Stimulated activated naive CD4-positive, alpha-beta T cell treated with Interleukin-2 at 50 U/mL for 16 hours (primary cell): ENCODE measurements around the gene SUFU.
A peak's percentile ranks its signal among the peaks of the same experiment; 100 is the strongest.

Experiments used
- DNase-seq: peaks from one replicate; lab custom pipeline; 2025; lab: John Stamatoyannopoulos, UW

The SUFU gene

DNA sequence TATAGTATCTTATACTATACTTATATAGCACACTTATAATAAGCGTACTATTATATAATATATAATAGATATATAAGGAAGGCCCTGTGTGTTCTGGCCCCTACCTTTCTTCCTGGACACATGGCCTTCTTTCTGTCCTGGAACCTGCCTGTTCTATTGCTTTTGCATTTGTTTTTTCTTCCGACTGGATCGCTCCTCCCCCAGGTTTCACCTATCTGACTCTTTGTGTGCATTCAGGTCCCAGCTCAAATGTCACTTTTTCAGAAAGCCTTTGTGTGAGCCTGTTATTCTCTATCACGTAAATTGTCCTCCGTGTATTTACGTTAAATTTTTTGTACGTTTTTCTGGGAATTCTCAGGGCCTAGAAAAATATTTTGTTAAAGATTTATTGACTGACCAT, 137.6 kb downstream of the SUFU start:
- no peak for DNase-seq

DNA sequence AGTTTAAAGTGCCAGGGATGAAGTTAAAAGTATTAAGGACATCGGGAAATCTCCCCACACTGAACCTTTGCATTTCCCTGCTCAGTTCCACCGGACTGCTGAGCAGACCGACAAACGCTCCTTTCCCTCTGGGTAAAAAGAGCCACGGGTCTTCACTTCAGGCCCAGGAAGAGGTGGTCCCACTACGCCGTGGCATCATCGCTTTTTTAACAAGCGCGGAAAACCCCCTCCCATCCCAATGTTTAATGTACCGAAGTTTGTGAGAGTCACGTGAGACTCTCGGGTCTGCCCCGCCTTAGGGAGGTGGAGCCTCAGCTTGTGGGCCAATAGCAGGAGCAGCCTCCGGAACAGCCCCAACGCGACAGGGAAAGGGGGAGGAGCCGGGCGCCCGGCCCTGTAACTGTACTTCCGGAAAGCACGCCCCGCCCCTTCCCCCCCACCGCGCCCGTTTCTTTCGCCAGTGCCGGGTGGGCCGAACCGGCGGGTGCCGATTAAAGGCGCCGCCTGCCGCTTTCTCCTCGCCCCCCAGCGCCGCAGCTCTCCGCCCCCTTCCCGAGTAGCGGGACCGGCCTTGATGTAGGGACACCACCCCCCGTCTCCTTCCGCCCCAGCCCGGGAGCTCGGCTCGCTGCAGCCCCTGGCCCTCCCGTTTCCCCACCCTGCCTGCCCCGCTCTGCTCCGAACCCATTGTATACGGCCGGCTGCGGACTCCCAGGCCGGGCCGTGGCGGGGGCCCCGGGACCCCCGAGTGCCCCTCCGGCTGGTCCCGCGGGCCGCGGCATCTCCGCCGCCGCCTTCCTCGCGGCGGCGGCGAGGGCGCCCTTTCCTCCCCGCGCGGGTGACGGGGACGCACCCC, 138.3 kb downstream of the SUFU start:
- peak; percentile 97 for DNase-seq

DNA sequence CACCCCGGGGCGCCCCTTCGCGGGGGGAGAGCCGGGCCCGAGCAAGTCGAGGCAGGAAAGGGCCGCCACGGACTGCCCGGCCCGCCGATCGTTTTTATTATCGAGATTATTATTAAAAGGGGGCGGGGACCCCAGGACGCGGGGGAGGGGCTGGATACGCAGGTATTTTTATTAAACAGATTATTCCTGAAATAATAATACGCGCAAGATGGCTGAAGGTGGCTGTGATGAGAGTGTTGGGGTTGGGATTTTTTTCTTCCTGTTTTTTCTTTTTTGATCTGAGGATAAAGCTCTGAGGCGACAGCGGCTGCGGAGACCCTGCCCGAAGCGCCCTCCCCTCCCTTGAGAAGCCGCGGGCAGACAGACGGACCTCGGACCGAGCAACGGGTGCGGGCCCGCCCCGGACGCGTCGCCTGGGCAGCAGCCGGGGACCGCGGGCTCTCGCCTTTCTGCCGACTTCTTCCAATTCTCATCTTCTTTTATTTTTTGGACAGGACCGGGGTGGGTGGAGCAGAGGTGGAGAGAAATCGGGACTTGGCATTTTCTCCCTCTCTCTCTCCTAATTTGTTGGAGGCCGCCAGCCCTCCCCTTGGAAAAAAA, 139.1 kb downstream of the SUFU start:
- peak; percentile 42 for DNase-seq

DNA sequence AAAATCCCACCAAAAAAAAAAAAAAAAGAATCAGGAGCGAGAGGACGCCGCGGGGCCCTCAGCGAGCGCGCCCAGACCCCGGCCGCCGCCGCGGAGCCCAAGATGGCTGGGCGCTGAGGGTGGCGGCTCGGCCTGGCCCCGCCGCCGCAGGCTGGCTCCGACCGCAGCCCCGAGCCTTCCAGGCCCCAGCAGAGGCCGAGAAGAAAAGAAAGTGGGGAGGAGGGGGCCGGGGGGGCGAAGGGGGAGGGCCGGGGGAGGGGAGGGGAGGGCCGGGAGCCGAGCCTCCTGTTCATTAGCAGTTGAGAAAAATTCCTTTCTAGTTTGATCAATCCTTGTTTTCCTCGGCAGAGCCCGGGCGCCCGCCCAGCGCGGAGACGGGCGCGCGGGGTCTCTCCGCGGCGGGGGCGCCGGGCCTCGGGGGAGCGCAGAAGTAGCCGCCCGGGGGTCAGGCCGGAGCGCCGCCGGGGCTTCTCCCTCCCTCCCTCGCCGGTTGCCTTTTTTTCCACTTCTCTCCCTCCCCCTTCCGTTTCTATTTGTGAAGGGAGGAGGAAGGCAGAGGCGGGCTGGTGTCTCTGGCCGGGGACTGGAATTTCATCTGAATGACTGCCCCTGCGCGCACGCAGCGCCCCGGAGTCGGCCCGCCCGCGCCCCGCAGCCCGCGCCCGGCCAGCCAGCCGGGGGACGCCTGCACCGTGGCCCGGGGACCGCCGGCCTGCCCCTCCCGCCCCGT, 139.7 kb downstream of the SUFU start:
- DNase-seq: peak; percentile 48

DNA sequence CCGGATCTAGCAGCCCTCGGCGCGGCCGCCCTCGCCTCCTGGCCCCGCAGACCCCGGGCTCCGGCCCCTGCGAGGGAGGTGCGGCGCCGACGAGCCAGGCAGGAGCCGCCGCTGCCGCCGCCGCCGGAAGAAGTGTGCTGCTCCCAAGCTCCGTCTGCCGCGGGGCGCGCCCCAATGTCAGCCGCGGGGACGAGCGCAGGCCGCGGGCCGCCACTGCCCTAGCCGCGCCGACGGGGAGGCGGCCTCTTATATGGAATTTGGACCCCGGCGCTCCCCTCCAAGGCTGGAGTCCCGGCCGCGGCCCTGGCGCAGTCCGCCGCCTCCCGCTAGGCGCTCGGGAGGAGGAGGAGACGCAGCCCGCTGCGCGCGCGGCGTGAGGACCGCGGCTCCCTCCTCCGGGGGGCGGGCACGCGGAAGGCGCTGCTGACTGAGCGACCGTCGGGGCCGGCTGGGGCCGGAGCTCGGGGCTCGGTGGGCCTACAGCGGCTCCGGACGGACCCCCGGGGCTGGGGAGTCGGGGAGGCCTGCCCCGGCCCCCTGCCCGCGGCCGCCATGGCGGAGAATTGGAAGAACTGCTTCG, 140.4 kb downstream of the SUFU start, which contains the start of gene TRIM8:
TSS of gene TRIM8 (plus strand) at position 414 of the 580 bp plus-strand sequence. CDS start at position 553, 139 bp downstream.
- peak; percentile 49 for DNase-seq

DNA sequence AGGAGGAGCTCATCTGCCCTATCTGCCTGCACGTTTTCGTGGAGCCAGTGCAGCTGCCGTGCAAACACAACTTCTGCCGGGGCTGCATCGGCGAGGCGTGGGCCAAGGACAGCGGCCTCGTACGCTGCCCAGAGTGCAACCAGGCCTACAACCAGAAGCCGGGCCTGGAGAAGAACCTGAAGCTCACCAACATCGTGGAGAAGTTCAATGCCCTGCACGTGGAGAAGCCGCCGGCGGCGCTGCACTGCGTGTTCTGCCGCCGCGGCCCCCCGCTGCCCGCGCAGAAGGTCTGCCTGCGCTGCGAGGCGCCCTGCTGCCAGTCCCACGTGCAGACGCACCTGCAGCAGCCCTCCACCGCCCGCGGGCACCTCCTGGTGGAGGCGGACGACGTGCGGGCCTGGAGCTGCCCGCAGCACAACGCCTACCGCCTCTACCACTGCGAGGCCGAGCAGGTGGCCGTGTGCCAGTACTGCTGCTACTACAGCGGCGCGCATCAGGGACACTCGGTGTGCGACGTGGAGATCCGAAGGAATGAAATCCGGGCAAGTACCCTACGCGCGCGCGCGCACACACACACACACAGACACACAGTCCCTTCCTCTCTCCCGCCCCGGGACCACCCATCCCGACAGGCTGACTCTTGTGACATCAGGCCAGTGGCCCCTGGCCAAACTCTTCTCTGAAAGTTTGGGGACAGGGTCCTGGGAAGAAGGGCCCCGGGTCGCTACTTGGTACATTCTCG, 141.0 kb downstream of the SUFU start:
- DNase-seq: peak; percentile 73

DNA sequence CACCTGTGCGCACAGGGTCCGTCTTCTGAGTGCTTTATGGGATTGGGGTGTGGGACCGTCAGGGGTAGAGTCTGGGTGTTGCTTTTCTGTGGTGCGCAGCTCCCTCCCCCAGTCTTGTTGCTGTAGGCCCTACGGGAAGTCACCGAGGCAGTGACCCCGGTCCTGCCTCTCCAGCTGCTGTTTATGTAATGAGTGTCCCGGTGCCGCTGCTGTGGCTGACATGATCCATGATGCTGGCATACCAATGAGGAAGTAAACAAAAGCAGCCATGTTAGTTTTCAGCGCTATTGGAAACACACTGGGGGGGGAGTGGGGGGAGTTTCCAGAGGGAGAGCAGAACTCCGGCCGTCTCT, 141.6 kb downstream of the SUFU start:
- DNase-seq: peak; percentile 36

DNA sequence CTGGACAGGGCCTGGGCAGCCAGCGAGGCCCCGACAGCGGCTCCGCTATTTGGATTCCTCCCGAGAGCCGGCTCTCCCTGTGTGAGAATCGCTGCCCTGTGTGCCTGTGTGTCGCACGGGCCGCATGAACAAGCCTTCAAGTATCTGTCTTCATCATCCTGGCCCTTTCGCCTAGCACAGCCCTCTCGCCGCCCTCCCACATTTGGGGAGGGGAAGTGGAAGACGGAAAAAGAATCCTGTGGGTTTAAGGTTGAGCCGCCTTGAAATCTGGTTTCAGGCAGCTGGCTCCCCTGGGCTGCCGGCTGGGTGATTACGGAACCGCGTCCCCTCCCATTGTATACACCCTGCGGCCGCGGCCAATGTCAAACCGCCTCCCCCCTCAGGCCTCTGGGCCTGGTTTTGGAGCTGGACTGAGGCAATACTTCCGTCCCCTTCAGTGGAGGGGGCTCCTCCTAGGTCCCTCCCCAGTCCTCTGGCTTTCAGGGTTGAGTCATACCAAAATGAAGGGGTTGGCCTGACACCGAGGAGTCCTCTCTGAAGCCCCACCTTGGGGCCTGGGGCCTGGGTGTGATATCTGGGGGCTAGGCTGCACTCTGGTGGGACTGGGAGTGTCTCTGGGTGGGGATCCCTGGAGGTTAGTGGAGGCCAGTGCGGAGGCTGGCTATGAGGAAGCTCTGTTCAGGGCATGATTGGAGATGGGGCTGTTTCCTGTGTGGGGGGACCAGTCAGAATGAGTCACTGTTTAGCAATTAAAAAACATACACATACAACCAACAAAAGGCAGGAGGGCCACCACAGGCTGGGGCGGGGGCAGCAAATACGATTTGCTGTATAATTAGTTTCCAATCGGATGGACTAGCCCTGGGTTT, 142.2 kb downstream of the SUFU start:
- peak; percentile 83 for DNase-seq

DNA sequence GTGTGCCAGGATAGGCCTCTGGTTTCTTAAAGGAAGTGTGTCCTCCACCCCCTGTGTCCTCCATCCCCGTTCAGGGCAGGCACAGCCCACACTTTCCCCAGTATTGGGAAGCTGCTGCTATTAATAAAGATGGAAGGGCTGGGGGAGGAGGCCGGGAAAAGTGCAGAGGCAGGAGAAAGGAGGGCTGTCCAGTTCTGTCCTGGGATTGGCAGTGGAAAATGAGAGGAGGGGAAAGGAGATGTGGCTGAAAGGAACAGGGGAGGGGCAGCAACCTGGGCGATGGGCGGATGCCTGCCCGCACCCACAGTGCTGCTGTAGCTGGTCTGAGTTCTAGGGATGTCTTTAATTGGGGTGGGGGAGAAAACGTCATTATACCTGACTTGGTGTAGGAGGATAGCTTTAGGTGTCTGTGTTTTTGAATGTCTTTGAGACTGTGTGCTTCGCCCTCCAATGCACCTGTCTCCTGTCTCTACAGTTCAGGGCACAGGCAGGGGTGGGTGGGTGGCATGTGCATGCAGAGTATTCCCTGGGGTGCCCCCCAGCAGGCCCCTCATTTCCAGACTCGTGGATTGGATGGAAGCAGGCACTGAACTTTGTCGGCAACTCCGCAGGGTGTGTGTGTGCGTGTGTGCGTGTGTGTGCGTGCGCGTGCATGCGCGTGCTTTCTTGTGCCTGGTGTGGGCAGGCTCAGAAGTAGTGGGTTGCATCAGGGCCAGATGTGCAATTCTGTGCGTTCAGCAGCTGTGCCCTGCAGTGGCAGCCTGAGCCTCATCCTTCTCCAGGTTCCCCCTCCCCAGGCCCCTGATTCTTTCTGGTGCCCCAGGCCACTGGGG, 143.1 kb downstream of the SUFU start:
- DNase-seq: peak; percentile 45

DNA sequence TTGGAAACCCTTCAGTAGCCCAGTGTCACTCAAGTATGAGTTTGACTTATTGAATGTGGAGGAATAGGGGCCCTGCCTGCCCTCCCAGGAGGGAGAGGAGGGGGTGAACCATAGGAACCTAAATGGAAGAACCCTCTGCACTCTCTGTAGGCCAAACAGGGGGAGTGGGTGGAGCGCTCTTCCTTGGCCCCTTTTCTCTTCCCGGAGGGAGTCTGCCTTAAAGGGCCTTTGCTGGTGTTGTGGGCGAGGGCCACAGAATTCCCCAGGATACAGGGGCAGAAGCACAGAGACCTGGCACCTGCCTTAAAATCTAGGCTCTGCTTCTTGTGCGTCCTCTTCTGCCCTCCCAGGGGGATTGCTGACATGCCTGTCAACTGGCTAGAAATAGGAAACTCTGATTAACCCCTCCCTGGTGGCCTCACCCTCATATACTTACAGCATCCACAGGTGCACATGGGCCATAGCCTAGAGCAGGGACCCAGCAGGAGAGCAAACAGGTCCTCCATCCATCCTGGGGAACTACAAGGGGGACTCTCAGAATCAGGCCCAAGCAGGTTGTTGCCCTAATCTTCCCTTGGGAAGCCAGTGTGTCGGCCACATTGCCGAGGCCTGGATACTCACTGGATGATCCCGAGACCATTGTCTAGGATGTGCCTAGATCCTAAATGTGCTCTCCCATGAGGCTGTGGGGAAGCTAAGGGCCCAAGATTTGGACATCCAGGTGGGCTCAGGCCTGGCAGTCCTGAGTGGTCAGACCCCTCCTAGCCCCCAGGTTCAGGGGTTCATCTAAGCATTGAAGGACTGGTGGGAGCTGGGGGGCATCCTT, 143.9 kb downstream of the SUFU start:
- no peak for DNase-seq

DNA sequence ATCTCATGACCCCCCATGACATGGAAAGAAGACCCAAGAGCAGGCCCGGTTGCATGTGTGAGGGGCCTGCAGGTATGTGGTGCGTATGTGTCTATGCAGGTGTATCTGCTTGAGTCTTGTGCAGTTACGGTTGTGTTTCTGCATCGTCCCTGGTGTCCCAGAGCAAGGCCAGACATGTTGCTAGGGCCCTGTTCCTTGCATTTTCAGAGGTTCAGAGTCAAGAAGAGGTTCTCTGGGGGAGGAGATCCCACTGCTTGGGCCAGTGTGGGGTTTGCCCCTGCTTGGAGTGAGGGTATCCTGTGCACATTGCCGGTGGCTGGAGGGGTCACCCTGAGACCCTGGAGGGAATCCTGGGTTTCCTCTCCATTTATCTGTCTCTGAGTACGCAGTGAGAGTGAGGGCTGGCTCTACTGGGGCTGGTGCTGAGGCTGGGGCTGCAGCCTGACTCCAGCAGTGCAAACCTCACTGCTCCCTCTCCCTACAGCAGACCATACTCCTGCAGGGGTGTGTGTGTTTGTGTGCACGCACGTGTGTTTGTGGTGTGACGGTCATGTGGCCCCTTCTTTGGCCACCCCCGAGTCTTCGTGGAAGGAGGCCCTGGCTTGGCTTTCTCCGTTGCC, 144.6 kb downstream of the SUFU start:
- no peak for DNase-seq

DNA sequence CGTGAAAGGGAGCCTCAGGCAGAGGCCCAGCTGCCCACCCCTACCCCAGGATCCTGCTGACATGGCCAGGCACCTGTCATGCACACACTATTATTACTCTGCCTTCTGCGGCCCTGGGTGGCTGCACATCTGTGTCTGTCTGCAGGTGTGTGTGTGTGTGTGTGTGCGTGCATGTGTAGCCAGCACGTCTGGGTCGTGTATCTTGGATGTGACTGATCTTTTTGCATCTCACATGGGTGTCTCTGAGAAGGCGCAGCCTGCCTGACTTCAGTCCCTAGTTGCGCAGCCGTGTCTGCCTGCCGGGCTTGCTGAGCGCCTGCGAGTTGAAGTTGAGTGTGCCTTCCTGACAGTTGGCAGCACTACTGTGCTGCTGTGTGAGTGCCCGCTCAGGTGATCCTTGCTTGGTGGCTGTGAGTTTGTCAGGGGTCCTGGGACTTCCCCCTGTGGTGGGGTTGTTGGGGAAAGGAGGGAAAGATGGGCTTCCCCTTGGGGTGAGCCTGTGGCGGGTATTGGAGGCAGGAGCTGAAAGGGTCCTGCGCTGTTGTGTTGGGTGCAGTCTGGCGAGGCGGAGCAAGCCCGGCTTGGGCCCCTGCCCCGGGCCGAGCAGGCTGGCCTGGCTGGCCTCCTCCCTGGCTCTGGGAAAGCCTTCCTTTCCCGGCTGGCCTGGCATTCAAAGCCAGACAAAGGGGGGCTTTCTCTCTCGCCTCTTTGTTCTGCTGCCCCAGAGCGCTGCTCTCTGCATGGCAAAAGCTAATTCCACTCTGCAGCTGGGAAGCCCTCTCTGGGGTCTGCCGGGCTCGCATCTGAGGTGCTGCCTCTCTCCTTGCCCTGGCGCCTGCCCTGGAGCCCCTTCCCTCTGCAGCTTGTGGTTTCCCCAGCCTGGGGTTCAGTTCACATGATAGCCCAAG, 145.4 kb downstream of the SUFU start:
- peak; percentile 9 for DNase-seq

DNA sequence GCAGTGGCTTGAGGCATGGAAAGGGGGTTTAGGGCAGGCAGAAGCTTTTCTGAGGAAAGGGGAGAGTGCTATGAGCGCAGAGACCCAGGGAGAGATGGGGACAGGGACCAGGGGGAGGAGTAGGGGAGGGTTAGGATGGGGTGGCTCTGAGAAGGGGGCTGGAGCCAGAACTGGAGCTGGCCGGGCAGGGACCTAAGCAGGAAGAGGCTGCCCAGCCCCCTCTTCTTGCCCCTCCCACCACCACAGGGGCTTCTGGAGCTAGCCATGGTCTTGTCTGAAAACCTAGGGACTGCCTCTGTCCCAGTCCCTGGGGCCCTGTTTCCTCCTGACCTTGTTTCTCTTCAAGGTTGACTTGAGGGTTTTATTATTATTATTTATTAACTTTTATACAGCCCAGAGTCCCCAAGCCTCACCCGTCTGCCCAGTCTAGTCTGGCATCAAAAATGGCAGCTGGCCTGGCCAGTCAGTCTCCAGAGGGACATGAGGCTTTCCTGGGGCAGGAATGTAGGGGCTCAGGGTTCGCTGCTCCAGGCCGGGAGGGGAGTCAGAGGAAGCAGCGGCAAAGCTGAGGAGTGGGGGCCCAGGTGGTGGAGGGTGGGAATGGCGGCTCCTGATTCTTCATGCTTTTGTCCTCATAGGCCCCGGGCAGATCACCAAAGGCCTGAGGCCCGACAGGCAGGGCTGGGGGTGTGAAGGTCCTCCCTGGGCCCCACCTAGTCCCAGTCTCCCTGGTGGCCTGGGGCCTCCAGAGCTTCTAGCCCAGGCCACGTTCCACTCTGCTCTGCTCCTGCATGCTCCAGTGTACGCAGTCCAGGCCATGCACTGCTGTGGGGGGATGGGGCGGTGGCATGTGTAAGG, 146.3 kb downstream of the SUFU start:
- DNase-seq: no peak

DNA sequence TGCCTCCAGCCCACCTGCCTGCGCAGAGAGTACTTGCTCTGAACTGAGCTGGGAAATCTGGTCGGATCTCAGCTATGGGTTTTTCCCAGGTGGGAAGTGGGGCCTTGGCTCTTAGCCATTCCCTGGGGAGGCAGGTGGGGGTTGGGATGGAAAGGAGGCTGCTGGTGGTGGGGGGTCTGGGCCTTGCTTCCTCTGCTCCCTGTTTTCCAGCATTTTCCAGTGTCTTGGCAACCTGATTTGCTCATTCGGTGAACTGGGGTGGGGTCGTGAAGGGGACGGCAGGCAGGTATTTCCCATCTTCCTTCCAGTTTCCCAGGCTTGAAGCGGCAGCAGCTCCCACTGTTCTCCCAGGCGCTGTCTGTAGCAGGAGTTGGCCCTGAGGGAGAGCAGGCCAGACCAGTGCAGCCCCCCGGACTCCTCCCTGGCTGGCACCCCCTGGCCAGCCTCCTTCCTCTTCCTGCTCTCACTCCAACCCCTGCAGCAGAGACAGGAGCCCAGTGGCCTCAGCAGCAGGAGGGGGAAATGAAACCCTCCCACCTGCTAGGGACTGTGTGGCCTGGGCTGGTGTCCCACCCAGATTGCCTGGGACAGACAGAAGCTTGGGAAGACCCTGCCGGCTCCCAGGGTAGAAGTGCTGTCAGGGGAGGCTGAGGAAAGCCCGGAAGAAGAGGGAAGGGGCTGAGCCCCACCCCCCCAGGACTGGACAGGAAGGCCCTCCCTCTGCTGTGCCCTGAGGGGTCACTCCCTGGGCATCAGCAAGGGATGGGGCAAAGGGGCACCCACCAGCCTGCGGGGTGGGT, 147.1 kb downstream of the SUFU start:
- DNase-seq: no peak

DNA sequence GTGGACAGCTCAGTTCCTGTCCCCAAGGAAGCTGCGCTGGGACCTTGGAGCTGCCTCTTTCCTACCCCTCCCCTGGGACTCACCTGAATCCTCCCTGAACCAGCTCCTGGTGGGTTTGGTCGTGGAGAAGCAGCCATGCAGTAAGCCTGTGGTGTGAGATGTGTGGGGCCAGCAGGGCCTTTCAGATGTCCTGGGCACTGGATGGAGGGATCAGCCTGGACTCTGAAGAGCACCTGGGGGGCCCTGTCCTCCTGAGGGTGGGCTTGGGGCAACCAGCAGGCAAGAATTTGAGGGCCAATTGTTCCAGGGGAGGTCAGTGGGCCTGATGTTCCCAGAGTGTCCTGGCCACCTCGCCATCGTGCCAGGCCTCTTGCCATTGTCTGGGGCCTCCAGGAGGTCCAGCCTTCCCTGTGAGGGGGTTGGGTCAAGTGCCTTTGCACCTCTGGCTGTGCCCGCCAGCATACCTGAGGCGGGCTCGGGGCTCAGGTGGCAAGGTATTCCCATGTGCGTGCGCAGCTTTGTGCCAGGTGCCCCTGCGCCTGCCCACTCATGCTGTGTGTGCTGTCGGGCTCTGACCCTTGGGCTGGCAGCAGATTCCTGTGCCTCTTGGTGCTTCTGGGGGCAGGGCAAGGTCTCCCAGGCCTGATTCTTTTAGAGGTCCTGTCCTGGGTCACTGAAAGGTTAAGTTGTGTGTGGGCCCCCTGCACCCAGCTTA, 147.8 kb downstream of the SUFU start:
- DNase-seq: no peak
